Common myeloid progenitor, CD34-positive (primary cell): ENCODE data around the gene AGR2.
A peak's percentile ranks its signal among the peaks of the same experiment; 100 is the strongest.

Experiments used
- CTCF ChIA-PET: fragments of 350-600 bp; sonication (Branson Sonifier 250); formaldehyde crosslinking; loops from one replicate; lab custom pipeline; 2021; ENCODE audit warnings: antibody characterized with exemption; lab: Charles Lee
- POLR2A ChIA-PET: fragments of 350-600 bp; sonication (Branson Sonifier 250); formaldehyde crosslinking; loops from one replicate; lab custom pipeline; 2021; ENCODE audit warnings: antibody characterized with exemption; lab: Charles Lee
- DNase-seq, 3 donors: peaks; one replicate each; pipeline versions ENCODE4 v3.0.0 to v3.0.0-alpha.2; 2013
- H3K27ac ChIP-seq, 2 experiments: 1 replicate in 1 of 2; 2 replicates in 1 of 2; pipeline ENCODE4 v1.7.0; 2013; ENCODE audit warnings: inconsistent platforms in 2 of 2, low read length in 2 of 2, mild to moderate bottlenecking in 2 of 2, low read depth in 1 of 2, moderate library complexity in 1 of 2; ENCODE audit not compliant: severe bottlenecking in 2 of 2, insufficient read depth in 1 of 2, poor library complexity in 1 of 2
- H3K27me3 ChIP-seq, 5 experiments: replicated peaks in 2 of 5; 1 replicate in 3 of 5; 2 replicates in 2 of 5; pipeline versions ENCODE4 v1.6.1 to v1.7.0; 2013; ENCODE audit warnings: low read length in 4 of 5, mild to moderate bottlenecking in 2 of 5, moderate library complexity in 2 of 5, inconsistent platforms in 1 of 5; ENCODE audit not compliant: insufficient read depth in 5 of 5, control insufficient read depth in 4 of 5
- H3K36me3 ChIP-seq, 4 experiments: 1 replicate in 2 of 4; 2 replicates in 2 of 4; pipeline versions ENCODE4 v1.6.1 to v1.7.0; 2013; ENCODE audit warnings: low read length in 3 of 4, control low read depth in 1 of 4, mild to moderate bottlenecking in 1 of 4; ENCODE audit not compliant: control insufficient read depth in 4 of 4, insufficient read depth in 4 of 4
- H3K4me1 ChIP-seq, 4 experiments: 1 replicate in 3 of 4; 2 replicates in 1 of 4; pipeline versions ENCODE4 v1.6.1 to v1.7.1; 2013; ENCODE audit warnings: low read length in 3 of 4, mild to moderate bottlenecking in 3 of 4, control low read depth in 1 of 4, inconsistent platforms in 1 of 4, moderate library complexity in 1 of 4; ENCODE audit not compliant: control insufficient read depth in 4 of 4, insufficient read depth in 4 of 4; ENCODE audit errors: control extremely low read depth in 1 of 4
- H3K4me3 ChIP-seq, 7 experiments: 1 replicate in 4 of 7; 2 replicates in 3 of 7; pipeline versions ENCODE4 v1.5.1 to v1.7.0; 2013; ENCODE audit warnings: mild to moderate bottlenecking in 7 of 7, low read length in 6 of 7, moderate library complexity in 6 of 7, inconsistent platforms in 2 of 7, low read depth in 2 of 7, control low read depth in 1 of 7; ENCODE audit not compliant: insufficient read depth in 4 of 7, control insufficient read depth in 1 of 7; ENCODE audit errors: extremely low read depth in 1 of 7
- H3K9me3 ChIP-seq, 5 experiments: 1 replicate in 4 of 5; 2 replicates in 1 of 5; pipeline versions ENCODE4 v1.6.1 to v1.7.1; 2013; ENCODE audit warnings: low read length in 4 of 5, mild to moderate bottlenecking in 2 of 5, inconsistent platforms in 1 of 5, low read depth in 1 of 5, moderate library complexity in 1 of 5; ENCODE audit not compliant: control insufficient read depth in 4 of 5, insufficient read depth in 2 of 5; ENCODE audit errors: control extremely low read depth in 1 of 5
- WGBS: methylation state at CpG from one replicate; pipeline ENCODE4 v1.1.5; 2013; ENCODE audit not compliant: insufficient coverage; 5-methylcytosine and 5-hydroxymethylcytosine counted together

Gene AGR2

DNA sequence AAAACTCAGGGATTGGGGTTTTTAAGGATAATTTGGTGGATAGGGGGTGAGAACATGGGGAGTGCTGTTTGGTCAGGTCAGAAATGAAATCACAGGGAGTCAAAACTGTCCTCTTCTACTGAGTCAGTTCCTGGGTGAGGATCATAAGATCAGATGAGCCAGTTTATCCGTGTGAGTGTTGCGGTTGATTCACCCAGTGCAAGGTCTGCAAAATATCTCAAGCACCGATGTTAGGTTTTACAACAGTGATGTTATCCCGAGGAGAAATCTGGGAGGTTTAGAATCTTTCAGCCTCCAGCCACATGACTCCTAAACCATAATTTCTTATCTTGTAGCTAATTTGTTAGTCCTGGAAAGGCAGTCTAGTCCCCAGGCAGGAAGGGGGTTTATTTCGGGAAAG is 31.7 kb upstream of the AGR2 start:
- Histone ChIP-seq H3K4me3 (no peak overlapping the region), H3K4me1 (no peaks in the 10 kb centered on the region), H3K9me3 (no peaks in the 10 kb centered on the region), H3K27me3 (no peaks in the 10 kb centered on the region), H3K27ac (no peak overlapping the region), H3K36me3 (no peaks in the 10 kb centered on the region)
- CTCF ChIA-PET: interaction anchor here (0.8 to 1.1 kb wide), 2 partner anchors 19 to 55 kb away, joined by 3 read pairs; no protein-coding TSS in a partner anchor
- POLR2A ChIA-PET: interaction anchor here (0.6 kb wide), 1 partner anchor 145 kb away, joined by 5 read pairs; no protein-coding TSS in a partner anchor
- DNase-seq: no peak
- 86% methylated on average over 3 of the region's 5 CpGs for WGBS

DNA sequence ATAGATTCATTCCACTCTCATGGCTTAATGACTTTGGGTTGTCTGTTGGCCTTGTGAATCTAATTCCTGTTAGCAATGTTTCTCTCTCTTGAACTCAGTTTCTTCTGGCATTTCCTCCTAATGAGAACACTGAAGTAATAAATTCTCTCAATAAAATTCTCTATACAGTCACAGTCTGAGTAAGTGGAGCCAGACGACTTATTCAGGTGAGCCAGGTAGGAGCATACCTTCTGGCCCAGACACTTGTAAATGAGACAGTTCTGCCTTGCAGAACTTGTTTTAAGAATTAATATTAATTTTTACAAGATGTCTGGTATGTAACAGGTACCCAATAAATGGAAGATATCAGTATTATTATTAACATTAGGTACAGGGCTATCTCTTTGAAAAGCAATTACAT is 28.6 kb upstream of the AGR2 start:
- no peaks in the 10 kb centered on the region for H3K36me3 ChIP-seq
- H3K4me1 ChIP-seq: no peaks in the 10 kb centered on the region
- ChIA-PET POLR2A (no interaction called here), CTCF (no interaction called here)
- no peak overlapping the region for H3K27ac ChIP-seq
- no peak for DNase-seq
- no peaks in the 10 kb centered on the region for H3K27me3 ChIP-seq
- no peak overlapping the region for H3K4me3 ChIP-seq
- no CpG with 5 or more reads among the region's 1 CpG for whole genome bisulfite sequencing
- peaks cover 0 to 3% (median 0%) of the 10 kb centered on the region in 5 experiments for H3K9me3 ChIP-seq

DNA sequence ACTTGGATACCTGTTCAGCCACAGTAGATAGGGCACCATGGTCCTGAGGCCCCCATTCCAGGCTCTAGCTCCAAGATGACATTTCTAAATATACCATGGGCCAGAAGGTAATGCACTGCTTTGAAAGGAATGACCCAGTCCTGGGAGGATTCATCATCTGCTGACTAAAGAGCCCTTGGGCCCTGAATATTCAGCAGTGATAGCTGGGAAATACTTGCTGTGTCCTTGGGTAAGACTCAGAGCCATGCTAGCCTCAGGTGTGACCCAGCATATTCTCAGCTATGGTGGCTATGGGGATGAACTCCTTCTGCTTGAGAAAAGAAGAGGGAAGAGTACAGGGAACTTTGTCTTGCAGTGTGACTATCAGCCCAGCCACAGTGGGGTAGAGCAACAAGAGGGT is 21.3 kb upstream of the AGR2 start:
- no peaks in the 10 kb centered on the region for H3K36me3 ChIP-seq
- CTCF ChIA-PET: interaction anchor here (0.7 kb wide), 1 partner anchor 131 kb away, joined by 3 read pairs; no protein-coding TSS in a partner anchor
- POLR2A ChIA-PET: interaction anchor here (0.9 kb wide), 1 partner anchor 9 kb away, joined by 3 read pairs; no protein-coding TSS in a partner anchor
- peaks cover 0 to 3% (median 0%) of the 10 kb centered on the region in 5 experiments for H3K9me3 ChIP-seq
- H3K27me3 ChIP-seq: no peaks in the 10 kb centered on the region
- no peaks in the 10 kb centered on the region for H3K4me1 ChIP-seq
- no peak overlapping the region for H3K27ac ChIP-seq
- no peak overlapping the region for H3K4me3 ChIP-seq
- no peak for DNase-seq

GRCh38 chr7:16822029-16822428 is 17.2 kb upstream of the AGR2 start:
- H3K36me3 ChIP-seq: no peaks in the 10 kb centered on the region
- no peak overlapping the region for H3K27ac ChIP-seq
- no peaks in the 10 kb centered on the region for H3K27me3 ChIP-seq
- ChIA-PET POLR2A (no interaction called here), CTCF (interaction anchor here (1.6 kb wide), 1 partner anchor 21 kb away, joined by 4 read pairs; no protein-coding TSS in a partner anchor)
- DNase-seq: no peak
- peaks cover 0 to 14% (median 6%) of the 10 kb centered on the region in 4 experiments for H3K4me1 ChIP-seq
- no peak overlapping the region for H3K4me3 ChIP-seq
- no peaks in the 10 kb centered on the region for H3K9me3 ChIP-seq
- WGBS: 100% methylated on average over 2 of the region's 3 CpGs

GRCh38 chr7:16818732-16819131 is 13.9 kb upstream of the AGR2 start:
- Histone ChIP-seq H3K4me1 (peaks cover 11 to 34% (median 14%) of the 10 kb centered on the region in 4 experiments), H3K27ac (no peak overlapping the region), H3K9me3 (no peaks in the 10 kb centered on the region), H3K27me3 (no peaks in the 10 kb centered on the region), H3K4me3 (no peak overlapping the region), H3K36me3 (no peaks in the 10 kb centered on the region)
- 100% methylated on average over 1 of the region's 3 CpGs for WGBS
- no peak for DNase-seq
- POLR2A ChIA-PET: interaction anchor here (0.6 kb wide), 1 partner anchor 48 kb away, joined by 3 read pairs; no protein-coding TSS in a partner anchor
- CTCF ChIA-PET: no interaction called here

DNA sequence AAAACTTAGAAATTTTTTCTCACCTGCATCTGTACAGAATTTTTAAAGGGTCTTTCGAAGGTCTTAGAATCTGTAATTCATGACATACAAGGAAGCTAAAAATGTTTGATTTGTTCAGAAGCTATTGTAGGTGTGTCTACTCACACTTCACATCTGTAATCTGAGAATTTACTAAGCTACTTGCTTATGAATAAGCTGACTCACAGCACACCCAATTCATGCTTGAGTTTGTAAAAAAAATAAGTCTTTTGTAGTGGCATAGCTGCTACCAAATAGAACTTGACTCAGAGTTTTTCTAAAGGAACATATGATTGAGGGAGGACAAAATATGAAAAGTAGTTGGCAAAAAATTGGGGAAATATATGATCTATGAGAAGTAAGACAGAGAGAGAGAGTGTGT is 12.7 kb upstream of the AGR2 start:
- DNase-seq: peak; percentile 14 to 67 (median 51)
- no peaks in the 10 kb centered on the region for H3K27me3 ChIP-seq
- no CpG with 5 or more reads among the region's 1 CpG for WGBS
- no peaks in the 10 kb centered on the region for H3K9me3 ChIP-seq
- no peaks in the 10 kb centered on the region for H3K36me3 ChIP-seq
- H3K27ac ChIP-seq: no peak overlapping the region
- peaks cover 11 to 42% (median 14%) of the 10 kb centered on the region in 4 experiments for H3K4me1 ChIP-seq
- ChIA-PET CTCF (interaction anchor here (0.9 to 2.3 kb wide), 2 partner anchors 16 to 19 kb away, joined by 3 to 17 read pairs; no protein-coding TSS in a partner anchor), POLR2A (no interaction called here)
- no peak overlapping the region for H3K4me3 ChIP-seq

GRCh38 chr7:16816824-16817223 is 12.0 kb upstream of the AGR2 start:
- Histone ChIP-seq H3K36me3 (no peaks in the 10 kb centered on the region), H3K27me3 (no peaks in the 10 kb centered on the region), H3K9me3 (no peaks in the 10 kb centered on the region), H3K4me3 (peak overlapping the region in 2 of 7 experiments; percentile 2 to 7), H3K4me1 (peaks cover 11 to 45% (median 14%) of the 10 kb centered on the region in 4 experiments), H3K27ac (no peak overlapping the region)
- POLR2A ChIA-PET: interaction anchor here (0.8 kb wide), 1 partner anchor 9 kb away, joined by 3 read pairs; no protein-coding TSS in a partner anchor
- DNase-seq: peak; percentile 10 to 71 (median 59)
- 13% methylated on average over 2 of the region's 2 CpGs for WGBS
- CTCF ChIA-PET: interaction anchor here (1.5 to 2.3 kb wide), 2 partner anchors 11 to 15 kb away, joined by 3 to 17 read pairs; no protein-coding TSS in a partner anchor
